OCI-LY3 (cell line): ENCODE data around the gene VPS45.
"Not testable (repeated sequence)": the region's sequence is repeated elsewhere in the genome, so short reads cannot be mapped to it uniquely, and the experiment has no call there.

Experiments
- H2AFZ ChIP-seq: fragments of 200-600, 300-600 bp; shearing (Covaris generic); 2 replicates; pipeline ENCODE4 v1.6.0; 2014; ENCODE audit warnings: antibody characterized with exemption, low read depth, low read length
- H3K27ac ChIP-seq: fragments of 200-600, 300-600 bp; sonication (generic); 2 replicates; pipeline ENCODE4 v1.5.1; 2014; ENCODE audit warnings: mild to moderate bottlenecking, low read length, moderate library complexity, mixed read lengths
- H3K27me3 ChIP-seq: fragments of 200-600, 300-600 bp; sonication (generic); 2 replicates; pipeline ENCODE4 v1.6.1; 2014; ENCODE audit warnings: low read depth, low read length, mixed read lengths
- H3K36me3 ChIP-seq: fragments of 200-600, 300-600 bp; sonication (generic); replicated peaks from 2 replicates; pipeline ENCODE3; 2014; ENCODE audit warnings: low read depth, low read length, mixed read lengths
- H3K4me1 ChIP-seq: fragments of 300-600, 200-600 bp; sonication (generic); 2 replicates; pipeline ENCODE4 v1.6.1; 2014; ENCODE audit warnings: low read length, mixed read lengths
- H3K4me2 ChIP-seq: fragments of 200-600, 300-600 bp; sonication (generic); 2 replicates; pipeline ENCODE4 v1.6.1; 2014; ENCODE audit warnings: low read length, mixed read lengths
- H3K4me3 ChIP-seq: fragments of 300-600, 200-600 bp; sonication (generic); 2 replicates; pipeline ENCODE4 v1.5.1; 2014; ENCODE audit warnings: antibody characterized with exemption, mild to moderate bottlenecking, low read length, moderate library complexity
- H3K79me2 ChIP-seq: fragments of 300-600, 200-600 bp; shearing (Covaris generic); 2 replicates; pipeline ENCODE4 v1.6.1; 2014; ENCODE audit warnings: mild to moderate bottlenecking, low read length, mixed read lengths
- H3K9ac ChIP-seq: fragments of 300-600, 200-600 bp; shearing (Covaris generic); 2 replicates; pipeline ENCODE4 v1.6.0; 2014; ENCODE audit warnings: mild to moderate bottlenecking, low read length, moderate library complexity
- H3K9me3 ChIP-seq: fragments of 200-600, 300-600 bp; shearing (Covaris generic); 2 replicates; pipeline ENCODE4 v1.6.1; 2014; ENCODE audit warnings: low read length, mixed read lengths; ENCODE audit not compliant: insufficient read depth
- H4K20me1 ChIP-seq: fragments of 200-600, 300-600 bp; sonication (generic); 2 replicates; pipeline ENCODE4 v1.6.1; 2016; ENCODE audit warnings: low read length, mixed read lengths; ENCODE audit not compliant: insufficient read depth
- CTCF ChIP-seq: fragments of 200-600, 300-600 bp; sonication (generic); IDR thresholded peaks from 2 replicates; pipeline ENCODE4 v1.5.1; 2014; ENCODE audit warnings: antibody characterized with exemption, low read length, low read depth
- EZH2phosphoT487 ChIP-seq: fragments of 200-600 bp; shearing (Covaris generic); IDR thresholded peaks from 2 replicates; pipeline ENCODE4 v1.6.1; 2018; ENCODE audit warnings: antibody characterized with exemption, mixed run types, low read depth

The VPS45 gene

GRCh38 chr1:150182247-150182646, 114.7 kb downstream of the VPS45 start:
- Histone ChIP-seq H3K4me2 (no peak overlapping the region), H3K27me3 (no peaks in the 10 kb centered on the region), H3K36me3 (no peaks in the 10 kb centered on the region), H3K4me1 (peaks cover 16% of the 10 kb centered on the region), H3K4me3 (no peak overlapping the region), H3K9ac (no peak overlapping the region), H2AFZ (no peak overlapping the region), H3K27ac (no peak overlapping the region), H4K20me1 (no peaks in the 10 kb centered on the region), H3K9me3 (no peaks in the 10 kb centered on the region), H3K79me2 (no peaks in the 10 kb centered on the region)
- TF ChIP-seq CTCF = no peak
- no peak for TF ChIP-seq EZH2phosphoT487

GRCh38 chr1:150183061-150183460, 115.5 kb downstream of the VPS45 start:
- H3K79me2 ChIP-seq = no peaks in the 10 kb centered on the region
- H3K27me3 ChIP-seq = peaks cover 7% of the 10 kb centered on the region; the same call in 1 of the 2 replicates
- no peaks in the 10 kb centered on the region for H3K9me3 ChIP-seq
- H3K4me3 ChIP-seq = no peak overlapping the region
- H3K4me1 ChIP-seq = peaks cover 24% of the 10 kb centered on the region
- no peak overlapping the region for H3K9ac ChIP-seq
- no peak overlapping the region for H2AFZ ChIP-seq
- no peaks in the 10 kb centered on the region for H4K20me1 ChIP-seq
- no peak overlapping the region for H3K4me2 ChIP-seq
- TF ChIP-seq CTCF = no peak
- TF ChIP-seq EZH2phosphoT487 = no peak
- no peaks in the 10 kb centered on the region for H3K36me3 ChIP-seq
- H3K27ac ChIP-seq = no peak overlapping the region

GRCh38 chr1:150185481-150185880, 117.9 kb downstream of the VPS45 start:
- Histone ChIP-seq H3K36me3 (no peaks in the 10 kb centered on the region), H3K9me3 (no peaks in the 10 kb centered on the region), H3K27ac (no peak overlapping the region), H3K4me1 (peaks cover 24% of the 10 kb centered on the region), H3K27me3 (peaks cover 11% of the 10 kb centered on the region; the same call in 1 of the 2 replicates), H3K79me2 (no peaks in the 10 kb centered on the region), H3K9ac (no peak overlapping the region), H3K4me2 (no peak overlapping the region), H3K4me3 (no peak overlapping the region), H2AFZ (no peak overlapping the region), H4K20me1 (no peaks in the 10 kb centered on the region)
- TF ChIP-seq CTCF (no peak), EZH2phosphoT487 (no peak)

GRCh38 chr1:150186438-150186788, 118.8 kb downstream of the VPS45 start:
- not testable (repeated sequence) for H3K79me2 ChIP-seq, H3K9ac ChIP-seq, H3K27ac ChIP-seq, H4K20me1 ChIP-seq, H3K4me3 ChIP-seq, H3K9me3 ChIP-seq, H3K36me3 ChIP-seq, H3K4me2 ChIP-seq, H2AFZ ChIP-seq
- Histone ChIP-seq H3K4me1 (peaks cover 24% of the 10 kb centered on the region), H3K27me3 (peaks cover 11% of the 10 kb centered on the region; the same call in 1 of the 2 replicates)
